ENCODE data around the gene LARGE2. TPM values are rescaled to one million over a fixed set of nuclear protein-coding genes. Genes with fewer than 3 reads are reported as not detected.

The LARGE2 gene
- total RNA-seq, 1 donor from 2014 or later = 59.7 TPM

GRCh38 chr11:45967506-45967905 lies 45.0 kb downstream of the LARGE2 start:
- Mint-ChIP-seq H3K4me1 (no peaks in the 10 kb centered on the region), H3K27ac (no peak overlapping the region), H3K9me3 (no peaks in the 10 kb centered on the region), H3K36me3 (ENCODE audit: low read depth) (peaks cover 49% of the 10 kb centered on the region), H3K4me3 (no peak overlapping the region), H3K27me3 (no peaks in the 10 kb centered on the region)
- POLR2A ChIA-PET = interaction anchor here (1.2 to 2.6 kb wide), 2 partner anchors 37 to 50 kb away, joined by 3 to 8 read pairs; partner anchors contain the start of gene PEX16
- CTCF ChIA-PET = no interaction called here
- intact Hi-C loops (cut with micrococcal nuclease) = loop anchor here (5.0 kb wide), 1 partner anchor 80 kb away; the partner anchor contains the start of gene MAPK8IP1
- TF ChIP-seq, protein P1, sequence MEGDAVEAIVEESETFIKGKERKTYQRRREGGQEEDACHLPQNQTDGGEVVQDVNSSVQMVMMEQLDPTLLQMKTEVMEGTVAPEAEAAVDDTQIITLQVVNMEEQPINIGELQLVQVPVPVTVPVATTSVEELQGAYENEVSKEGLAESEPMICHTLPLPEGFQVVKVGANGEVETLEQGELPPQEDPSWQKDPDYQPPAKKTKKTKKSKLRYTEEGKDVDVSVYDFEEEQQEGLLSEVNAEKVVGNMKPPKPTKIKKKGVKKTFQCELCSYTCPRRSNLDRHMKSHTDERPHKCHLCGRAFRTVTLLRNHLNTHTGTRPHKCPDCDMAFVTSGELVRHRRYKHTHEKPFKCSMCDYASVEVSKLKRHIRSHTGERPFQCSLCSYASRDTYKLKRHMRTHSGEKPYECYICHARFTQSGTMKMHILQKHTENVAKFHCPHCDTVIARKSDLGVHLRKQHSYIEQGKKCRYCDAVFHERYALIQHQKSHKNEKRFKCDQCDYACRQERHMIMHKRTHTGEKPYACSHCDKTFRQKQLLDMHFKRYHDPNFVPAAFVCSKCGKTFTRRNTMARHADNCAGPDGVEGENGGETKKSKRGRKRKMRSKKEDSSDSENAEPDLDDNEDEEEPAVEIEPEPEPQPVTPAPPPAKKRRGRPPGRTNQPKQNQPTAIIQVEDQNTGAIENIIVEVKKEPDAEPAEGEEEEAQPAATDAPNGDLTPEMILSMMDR (IDR thresholded peaks at IDR 0.05) = no peak
- DNase-seq (no peak), ATAC-seq (ENCODE audit: low read depth) (no peak)

DNA sequence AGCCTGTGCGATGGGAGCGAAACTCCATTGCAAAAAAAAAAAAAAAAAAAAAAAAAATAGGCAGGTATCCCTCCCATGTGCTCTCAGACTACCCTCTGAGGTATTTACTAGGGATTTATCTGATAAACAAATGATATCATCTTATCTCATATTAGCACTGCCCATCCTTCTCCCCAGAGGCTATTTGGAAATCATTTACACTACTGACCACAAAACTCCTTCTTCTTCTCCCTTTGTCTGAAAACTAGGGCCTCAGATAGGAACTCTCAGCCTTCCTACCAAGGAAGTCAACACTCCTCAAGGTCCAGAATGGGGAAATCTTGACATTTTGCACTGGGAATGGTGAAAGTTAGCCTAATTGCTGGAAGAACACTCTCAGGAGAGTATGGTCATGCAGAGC lies 46.4 kb downstream of the LARGE2 start:
- Mint-ChIP-seq H3K27ac (no peak overlapping the region), H3K36me3 (ENCODE audit: low read depth) (peaks cover 50% of the 10 kb centered on the region)
- ATAC-seq (ENCODE audit: low read depth) = no peak

DNA sequence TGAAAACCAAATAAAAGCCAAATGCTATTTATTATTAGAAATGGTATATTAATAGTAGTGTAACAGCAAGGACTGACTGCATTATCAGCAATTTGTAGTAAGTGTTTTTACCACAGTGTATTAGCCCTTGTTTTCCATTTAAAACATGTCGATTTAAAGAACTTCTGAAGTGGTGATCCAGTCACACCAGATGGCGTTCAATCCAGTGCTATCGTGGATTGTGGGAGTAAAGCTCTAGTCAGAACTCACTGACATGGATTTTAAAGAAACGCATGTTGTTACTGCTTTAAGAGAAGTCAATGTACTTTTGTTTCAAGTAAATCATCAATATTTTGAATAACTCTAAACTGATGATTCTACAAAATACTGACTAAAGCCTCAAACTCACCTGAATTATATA lies 51.1 kb downstream of the LARGE2 start:
- ATAC-seq (ENCODE audit: low read depth) = no peak
- CTCF ChIA-PET = no interaction called here
- Mint-ChIP-seq H3K27ac (no peak overlapping the region), H3K36me3 (ENCODE audit: low read depth) (peaks cover 60% of the 10 kb centered on the region), H3K4me3 (no peak overlapping the region), H3K9me3 (no peaks in the 10 kb centered on the region), H3K27me3 (no peaks in the 10 kb centered on the region), H3K4me1 (no peaks in the 10 kb centered on the region)
- DNase-seq = no peak
- intact Hi-C loops (cut with micrococcal nuclease) = no loop called here
- TF ChIP-seq, protein P1 (IDR thresholded peaks at IDR 0.05) = no peak
- POLR2A ChIA-PET = no interaction called here

More for the DNA sequence above, 46.4 kb downstream of the LARGE2 start:
- Mint-ChIP-seq H3K4me3 (no peak overlapping the region), H3K27me3 (no peaks in the 10 kb centered on the region), H3K9me3 (no peaks in the 10 kb centered on the region), H3K4me1 (no peaks in the 10 kb centered on the region)
- intact Hi-C loops (cut with micrococcal nuclease) = loop anchor here (5.0 kb wide), 1 partner anchor 82 kb away; the partner anchor contains the start of gene MAPK8IP1
- POLR2A ChIA-PET = interaction anchor here (2.6 kb wide), 1 partner anchor 51 kb away, joined by 8 read pairs; the partner anchor contains the start of gene PEX16
- TF ChIP-seq, protein P1 (IDR thresholded peaks at IDR 0.05) = no peak
- CTCF ChIA-PET = interaction anchor here (1.3 kb wide), 1 partner anchor 96 kb away, joined by 6 read pairs; no protein-coding TSS in a partner anchor
- no peak for DNase-seq

DNA sequence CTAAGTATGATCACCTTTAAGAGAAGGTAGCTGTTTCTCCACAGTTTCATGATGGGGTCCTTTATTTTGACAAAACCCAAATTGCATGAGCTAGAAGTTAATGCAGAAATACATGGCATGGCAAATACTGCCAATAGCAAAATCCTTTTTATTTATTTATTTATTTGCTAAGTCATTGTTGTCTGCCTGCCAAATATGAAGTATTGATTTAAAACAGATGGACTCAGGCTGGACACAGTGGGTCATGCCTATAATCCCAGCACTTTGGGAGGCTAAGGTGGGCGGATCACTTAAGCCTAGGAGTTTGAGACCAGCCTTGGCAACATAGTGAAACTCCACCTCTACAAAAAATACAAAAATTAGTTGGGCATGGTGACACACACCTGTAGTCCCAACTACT lies 52.4 kb downstream of the LARGE2 start:
- Mint-ChIP-seq H3K36me3 (ENCODE audit: low read depth) (peaks cover 59% of the 10 kb centered on the region), H3K27ac (no peak overlapping the region), H3K4me1 (no peaks in the 10 kb centered on the region), H3K9me3 (no peaks in the 10 kb centered on the region), H3K27me3 (no peaks in the 10 kb centered on the region), H3K4me3 (no peak overlapping the region)
- POLR2A ChIA-PET = no interaction called here
- ATAC-seq (ENCODE audit: low read depth) (no peak), DNase-seq (no peak)
- CTCF ChIA-PET = no interaction called here
- intact Hi-C loops (cut with micrococcal nuclease) = no loop called here
- TF ChIP-seq, protein P1 (IDR thresholded peaks at IDR 0.05) = no peak

Other genes starting within 250 kb of the LARGE2 start
- gene SLC35C1, start 117.5 kb upstream of the LARGE2 start, total RNA-seq = 8.6 and 8.8 TPM in 2 replicates
- gene CRY2, start 75.2 kb upstream of the LARGE2 start, total RNA-seq = 47.5 and 56.8 TPM in 2 replicates
- gene MAPK8IP1, start 37.0 kb upstream of the LARGE2 start, total RNA-seq = 1.9 and 3.4 TPM in 2 replicates
- gene FREY1, start 15.4 kb upstream of the LARGE2 start, total RNA-seq = 3.9 and 4.6 TPM in 2 replicates
- gene PEX16, start 4.8 kb upstream of the LARGE2 start, total RNA-seq = 72.0 and 77.7 TPM in 2 replicates
- 63.2 and 71.0 TPM in 2 replicates for gene PHF21A, start 198.8 kb downstream of the LARGE2 start, total RNA-seq

Data from activated B cell treated with CpG ODN at 0.5 μM for 24 hours (primary cell).